Measurements from ENCODE around the gene MIER2. TPM values are rescaled to one million over a fixed set of nuclear protein-coding genes. Genes with fewer than 3 reads are reported as not detected.

Gene MIER2
- total RNA-seq, 1 experiment from 2014 or later = 40.1 TPM

DNA sequence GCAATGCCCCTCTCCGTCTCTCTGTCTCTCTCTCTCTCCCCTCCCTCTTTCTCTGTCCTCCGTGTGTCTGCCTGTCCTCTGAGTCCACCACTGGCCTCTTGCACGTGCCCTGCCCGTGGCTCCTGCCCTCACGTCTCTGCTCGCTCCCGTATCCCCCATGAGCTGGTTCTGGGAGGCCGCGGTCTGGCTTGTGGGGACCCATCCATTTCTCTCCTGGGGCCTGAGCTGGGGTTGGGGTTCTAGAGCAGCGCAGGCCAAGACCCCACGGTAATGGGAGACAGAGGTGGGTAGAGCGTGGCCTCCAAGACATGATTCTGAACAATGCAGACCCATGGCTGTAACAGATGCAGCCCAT, 45.3 kb upstream of the MIER2 start:
- Histone ChIP-seq H3K4me3 (ENCODE audit: low read depth, low read length) (no peak overlapping the region), H3K9me3 (no peaks in the 10 kb centered on the region), H3K27me3 (replicated peaks; ENCODE audit: control insufficient read depth, insufficient read depth, low read length) (no peaks in the 10 kb centered on the region), H3K36me3 (ENCODE audit: control insufficient read depth, insufficient read depth, low read length) (no peaks in the 10 kb centered on the region), H3K4me1 (no peaks in the 10 kb centered on the region)
- DNase-seq = no peak
- Mint-ChIP-seq H3K4me3 (ENCODE audit: unreplicated experiment) (no peak overlapping the region), H3K9me3 (ENCODE audit: unreplicated experiment) (peaks cover 23% of the 10 kb centered on the region), H3K36me3 (ENCODE audit: insufficient read depth, unreplicated experiment) (peaks cover 14% of the 10 kb centered on the region), H3K27me3 (ENCODE audit: insufficient read depth, unreplicated experiment) (no peaks in the 10 kb centered on the region), H3K4me1 (ENCODE audit: low read depth, unreplicated experiment) (no peaks in the 10 kb centered on the region), H3K27ac (ENCODE audit: unreplicated experiment) (no peak overlapping the region)
- TF ChIP-seq CTCF (IDR thresholded peaks at IDR 0.05; ENCODE audit: insufficient read depth in 1 of 2, low read depth in 1 of 2, low read length in 1 of 2, severe bottlenecking in 1 of 2, unreplicated experiment in 1 of 2) = no peak
- intact Hi-C loops (cut with micrococcal nuclease; ENCODE audit: unreplicated experiment) = no loop called here
- CTCF ChIA-PET = no interaction called here
- POLR2A ChIA-PET = no interaction called here
- no TSS peak for BruUV-seq (replicated peaks)

DNA sequence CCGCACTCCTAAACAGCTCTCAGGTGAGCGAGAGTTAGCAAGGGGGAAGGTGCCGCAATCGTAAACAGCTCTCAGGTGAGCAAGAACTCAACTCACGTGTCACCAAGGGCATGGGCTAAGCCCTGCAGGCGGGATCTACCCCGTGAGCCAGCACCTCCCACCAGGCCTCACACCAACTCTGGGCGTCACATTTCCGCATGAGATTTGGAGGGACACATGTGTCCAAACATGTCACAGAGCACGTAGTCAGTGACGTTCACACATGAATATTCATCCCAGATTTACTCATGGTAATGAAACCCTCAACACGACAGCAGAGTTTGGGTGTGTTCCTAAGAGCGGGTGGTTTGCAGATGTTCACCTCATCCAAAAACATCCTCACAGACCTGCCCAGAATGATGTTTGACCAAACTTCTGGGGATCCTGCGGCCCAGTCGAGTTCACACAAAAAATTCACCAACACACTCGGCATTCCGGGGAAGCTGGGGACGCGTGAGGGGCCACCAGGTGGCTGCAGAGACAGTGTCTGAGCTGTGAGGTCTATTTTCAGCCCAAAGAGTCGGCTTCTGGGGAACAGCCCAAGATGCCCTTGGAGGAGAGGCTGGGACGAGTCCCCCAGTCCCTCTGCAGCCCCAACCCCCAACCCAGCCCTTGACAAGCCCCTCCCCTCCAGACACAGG, 44.8 kb upstream of the MIER2 start:
- Histone ChIP-seq H3K4me1 (no peaks in the 10 kb centered on the region), H3K36me3 (ENCODE audit: control insufficient read depth, insufficient read depth, low read length) (no peaks in the 10 kb centered on the region), H3K27me3 (replicated peaks; ENCODE audit: control insufficient read depth, insufficient read depth, low read length) (no peaks in the 10 kb centered on the region), H3K4me3 (ENCODE audit: low read depth, low read length) (no peak overlapping the region), H3K9me3 (no peaks in the 10 kb centered on the region)
- H3K27ac Mint-ChIP-seq (ENCODE audit: unreplicated experiment) = no peak overlapping the region
- no peak for DNase-seq
- ChIA-PET CTCF (no interaction called here), POLR2A (no interaction called here)
- H3K9me3 Mint-ChIP-seq (ENCODE audit: unreplicated experiment) = peaks cover 18% of the 10 kb centered on the region
- TF ChIP-seq CTCF (IDR thresholded peaks at IDR 0.05; ENCODE audit: insufficient read depth in 1 of 2, low read depth in 1 of 2, low read length in 1 of 2, severe bottlenecking in 1 of 2, unreplicated experiment in 1 of 2) = peak in 1 of 2 experiments; percentile 12
- H3K36me3 Mint-ChIP-seq (ENCODE audit: insufficient read depth, unreplicated experiment) = peaks cover 14% of the 10 kb centered on the region
- no peaks in the 10 kb centered on the region for H3K4me1 Mint-ChIP-seq (ENCODE audit: low read depth, unreplicated experiment)
- intact Hi-C loops (cut with micrococcal nuclease; ENCODE audit: unreplicated experiment) = no loop called here
- no peak overlapping the region for H3K4me3 Mint-ChIP-seq (ENCODE audit: unreplicated experiment)
- no peaks in the 10 kb centered on the region for H3K27me3 Mint-ChIP-seq (ENCODE audit: insufficient read depth, unreplicated experiment)
- no TSS peak for BruUV-seq (replicated peaks)

DNA sequence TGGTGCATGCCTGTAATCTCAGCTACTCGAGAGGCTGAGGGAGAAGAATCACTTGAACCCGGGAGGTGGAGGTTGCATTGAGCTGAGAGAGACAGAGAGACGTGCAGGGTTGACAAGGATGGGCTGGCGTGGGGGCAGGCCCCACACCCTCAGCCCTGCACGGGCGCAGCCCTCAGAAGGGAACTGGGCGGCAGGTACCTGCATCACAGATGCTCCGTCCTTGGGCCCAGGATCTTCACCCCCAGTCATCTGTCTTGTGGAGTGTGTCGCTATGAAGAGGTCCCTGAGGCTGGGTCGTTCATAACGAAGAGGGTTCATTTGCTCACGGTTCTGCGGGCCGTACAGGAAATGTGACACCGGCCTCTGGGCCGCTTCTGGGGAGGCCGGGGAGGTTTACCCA, 44.1 kb upstream of the MIER2 start:
- BruUV-seq (replicated peaks) = no TSS peak
- no peaks in the 10 kb centered on the region for H3K4me1 ChIP-seq
- CTCF ChIA-PET = no interaction called here
- TF ChIP-seq CTCF (IDR thresholded peaks at IDR 0.05; ENCODE audit: insufficient read depth in 1 of 2, low read depth in 1 of 2, low read length in 1 of 2, severe bottlenecking in 1 of 2, unreplicated experiment in 1 of 2) = no peak
- H3K9me3 ChIP-seq = no peaks in the 10 kb centered on the region
- H3K36me3 ChIP-seq (ENCODE audit: control insufficient read depth, insufficient read depth, low read length) = no peaks in the 10 kb centered on the region
- H3K36me3 Mint-ChIP-seq (ENCODE audit: insufficient read depth, unreplicated experiment) = peaks cover 8% of the 10 kb centered on the region
- no peak overlapping the region for H3K27ac Mint-ChIP-seq (ENCODE audit: unreplicated experiment)
- no peak overlapping the region for H3K4me3 Mint-ChIP-seq (ENCODE audit: unreplicated experiment)
- peaks cover 11% of the 10 kb centered on the region for H3K9me3 Mint-ChIP-seq (ENCODE audit: unreplicated experiment)
- H3K27me3 ChIP-seq (replicated peaks; ENCODE audit: control insufficient read depth, insufficient read depth, low read length) = no peaks in the 10 kb centered on the region
- H3K27me3 Mint-ChIP-seq (ENCODE audit: insufficient read depth, unreplicated experiment) = no peaks in the 10 kb centered on the region
- POLR2A ChIA-PET = no interaction called here
- DNase-seq = no peak
- H3K4me3 ChIP-seq (ENCODE audit: low read depth, low read length) = no peak overlapping the region
- no peaks in the 10 kb centered on the region for H3K4me1 Mint-ChIP-seq (ENCODE audit: low read depth, unreplicated experiment)
- intact Hi-C loops (cut with micrococcal nuclease; ENCODE audit: unreplicated experiment) = no loop called here

All from Caco-2 (cell line).